SH-SY5Y (cell line): ENCODE results near the gene RGS16.
A peak's percentile ranks its signal among the peaks of the same experiment; 100 is the strongest.

Experiments used
- GATA2 ChIP-seq: IDR thresholded peaks from 2 replicates; pipeline ENCODE4 v1.6.1; 2011; ENCODE audit warnings: mild to moderate bottlenecking, low read depth, low read length
- GATA3 ChIP-seq: IDR thresholded peaks from 2 replicates; pipeline ENCODE4 v1.6.1; 2011; ENCODE audit warnings: low read depth, mild to moderate bottlenecking, low read length, moderate library complexity

Gene RGS16

DNA sequence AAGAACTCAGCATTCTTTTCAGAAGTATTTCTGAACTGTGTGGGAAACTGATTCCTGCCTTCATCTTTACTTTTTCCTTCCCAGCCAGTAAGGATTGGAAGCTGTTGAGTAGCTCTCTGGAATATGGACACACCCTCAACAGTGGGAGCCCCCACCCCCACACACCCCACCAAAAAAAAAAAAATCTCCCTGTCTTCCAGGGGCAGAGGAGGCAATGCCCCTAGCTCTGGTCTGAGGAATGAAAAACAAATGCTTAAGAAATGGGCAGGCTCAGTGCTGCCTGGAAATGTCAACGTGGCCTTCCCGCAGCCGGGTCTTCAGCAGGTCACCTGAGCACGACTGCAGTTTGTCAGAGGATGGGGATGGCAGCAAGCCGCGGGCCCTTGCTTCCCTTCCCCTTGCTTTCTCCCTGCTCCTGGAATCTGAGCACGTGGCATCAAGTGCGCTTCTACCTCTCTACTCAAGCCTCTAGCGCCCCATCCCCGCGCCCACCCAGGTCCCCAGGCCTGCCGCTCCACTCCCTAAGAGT lies 479 bp downstream of the RGS16 start:
- TF ChIP-seq GATA3 (no peak), GATA2 (no peak; the same call in 1 of the 2 replicates)

- TF ChIP-seq GATA2 (peak; percentile 23; the same call in 1 of the 2 replicates), GATA3 (no peak)
Measured at GRCh38 chr1:182602935-182603645, 1.1 kb downstream of the RGS16 start.

- no peak for TF ChIP-seq GATA3
Measured at GRCh38 chr1:182601913-182602312, 2.3 kb downstream of the RGS16 start.

DNA sequence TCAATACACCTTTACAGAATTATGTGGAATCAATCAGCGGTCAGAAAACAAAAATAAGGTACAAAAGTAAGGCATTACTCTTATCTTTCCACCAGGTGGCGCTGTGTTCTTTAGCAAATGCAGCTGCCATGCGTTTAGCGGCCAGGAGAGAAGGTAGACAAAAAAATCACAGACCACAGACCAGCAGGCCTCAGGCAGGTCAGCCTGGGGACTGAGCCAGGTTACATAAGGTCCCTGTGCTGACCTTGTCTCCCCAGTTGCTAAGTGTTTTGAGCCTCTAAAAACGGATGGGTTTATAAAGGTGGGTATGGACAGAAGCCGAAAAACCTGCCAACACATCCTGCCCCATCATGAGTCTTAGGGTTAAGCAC lies 2.8 kb downstream of the RGS16 start:
- TF ChIP-seq GATA2 (no peak), GATA3 (no peak)

GRCh38 chr1:182600745-182601415 lies 3.3 kb downstream of the RGS16 start:
- TF ChIP-seq GATA2 (no peak), GATA3 (no peak)

GRCh38 chr1:182600036-182600713 lies 4.0 kb downstream of the RGS16 start:
- no peak for TF ChIP-seq GATA2
- no peak for TF ChIP-seq GATA3

DNA sequence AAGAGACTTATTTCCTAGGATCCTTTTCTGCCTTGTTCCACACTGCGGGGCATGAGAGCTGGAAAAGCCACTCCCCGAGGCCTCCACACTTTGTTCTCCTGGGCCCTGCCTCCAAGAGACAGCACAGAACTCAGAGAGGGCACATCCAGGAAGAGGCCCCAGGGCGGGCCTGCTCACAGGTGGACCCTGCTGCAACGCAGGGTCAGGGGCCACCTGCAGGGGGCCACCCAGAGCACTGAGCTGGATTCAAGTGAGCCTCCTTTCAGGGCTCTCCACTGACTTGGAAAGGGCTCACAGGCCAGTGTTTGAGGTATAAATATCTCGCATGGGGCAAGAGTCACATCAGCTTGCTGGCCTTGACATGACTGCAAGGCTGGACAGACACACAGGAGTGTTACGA lies 4.8 kb downstream of the RGS16 start:
- TF ChIP-seq GATA2 (no peak), GATA3 (no peak)

GRCh38 chr1:182598296-182598695 lies 5.9 kb downstream of the RGS16 start:
- TF ChIP-seq GATA3: no peak
- no peak for TF ChIP-seq GATA2

DNA sequence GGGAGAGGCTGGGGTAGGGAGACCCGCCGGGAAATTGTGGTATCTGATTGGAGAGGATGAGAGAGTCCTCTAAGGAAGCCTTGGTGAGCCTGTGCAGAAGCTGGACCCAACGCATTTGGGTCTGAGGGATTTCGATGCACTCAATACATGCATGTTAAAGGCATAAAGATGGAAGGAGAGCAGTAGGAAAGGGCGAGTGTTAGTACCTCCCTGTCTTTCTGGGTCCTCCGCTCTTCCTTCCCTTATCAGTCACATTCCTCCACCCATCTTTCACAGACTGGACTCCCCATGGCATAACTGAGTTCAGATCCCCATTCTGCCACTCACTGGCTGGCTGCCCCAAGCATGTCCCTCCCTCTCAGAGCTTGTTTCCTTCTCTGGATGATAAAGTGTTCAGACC lies 7.3 kb downstream of the RGS16 start:
- TF ChIP-seq GATA2 (no peak), GATA3 (no peak)

DNA sequence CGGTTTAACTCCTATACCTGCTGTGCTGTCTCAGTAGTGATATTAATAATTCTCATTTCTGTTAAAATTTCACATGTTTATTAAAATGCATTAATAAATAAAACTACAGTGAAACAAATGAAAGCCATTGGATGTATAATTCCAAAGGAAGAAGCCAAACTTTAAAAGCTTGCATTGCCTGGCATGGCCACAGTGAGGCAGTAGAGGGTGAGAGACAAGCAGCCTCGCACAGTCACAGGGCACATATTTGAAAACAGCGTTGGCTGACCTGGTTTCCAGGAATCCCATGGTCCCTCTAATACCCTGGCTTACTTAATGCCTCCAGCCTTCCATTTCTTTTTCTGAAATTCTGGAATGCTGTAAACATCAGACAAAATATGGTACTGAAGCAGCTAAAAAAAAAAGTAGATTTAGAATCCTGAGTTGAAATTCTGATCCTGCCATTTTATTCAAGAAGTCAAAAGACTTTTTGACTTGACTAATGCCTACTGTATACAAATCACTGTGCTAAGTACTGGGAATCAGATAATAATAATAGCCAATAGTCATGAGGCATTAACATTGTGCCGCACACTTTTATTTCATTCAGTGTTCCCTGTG lies 8.4 kb downstream of the RGS16 start:
- TF ChIP-seq GATA3 (no peak), GATA2 (no peak)

- TF ChIP-seq GATA2 (no peak), GATA3 (no peak)
Measured at GRCh38 chr1:182589931-182590330, 14.3 kb downstream of the RGS16 start.

DNA sequence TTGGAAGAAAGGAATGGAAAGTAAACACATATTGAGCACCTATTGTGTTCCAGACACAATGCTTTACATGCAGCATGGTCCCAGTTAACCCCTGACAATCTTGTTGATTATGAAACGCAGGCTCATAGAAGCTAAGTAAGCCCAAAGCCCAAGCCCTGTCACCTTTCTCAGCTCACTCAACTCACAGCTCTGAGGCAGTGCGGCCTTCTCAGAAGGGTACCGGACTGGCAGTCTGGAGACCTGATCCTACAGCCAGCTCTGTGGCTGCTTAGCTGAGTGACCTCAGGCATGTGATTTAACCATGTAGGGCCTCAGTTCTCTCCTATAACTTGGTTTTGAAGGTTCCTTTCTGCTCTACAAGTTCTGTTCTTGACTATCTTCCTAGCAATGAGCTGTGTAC lies 14.7 kb downstream of the RGS16 start:
- TF ChIP-seq GATA3: no peak
- no peak for TF ChIP-seq GATA2

GRCh38 chr1:182588500-182589396 lies 15.4 kb downstream of the RGS16 start, which contains the start of gene RNASEL:
Gene RNASEL, minus strand, starts transcription at chr1:182589256. Its CDS starts 2,450 bp downstream, at chr1:182586806.
- TF ChIP-seq GATA2 (no peak), GATA3 (no peak)
